NCI-H2029 treated with DMSO at 0.1 percent for 48 hours (cell line): Measurements from ENCODE around the gene GNB5.
"Not testable (repeated sequence)": the region's sequence is repeated elsewhere in the genome, so short reads cannot be mapped to it uniquely, and the experiment has no call there.

Source experiments
- DNase-seq: peaks from one replicate; lab custom pipeline; 2025; lab: John Stamatoyannopoulos, UW

GNB5 gene

DNA sequence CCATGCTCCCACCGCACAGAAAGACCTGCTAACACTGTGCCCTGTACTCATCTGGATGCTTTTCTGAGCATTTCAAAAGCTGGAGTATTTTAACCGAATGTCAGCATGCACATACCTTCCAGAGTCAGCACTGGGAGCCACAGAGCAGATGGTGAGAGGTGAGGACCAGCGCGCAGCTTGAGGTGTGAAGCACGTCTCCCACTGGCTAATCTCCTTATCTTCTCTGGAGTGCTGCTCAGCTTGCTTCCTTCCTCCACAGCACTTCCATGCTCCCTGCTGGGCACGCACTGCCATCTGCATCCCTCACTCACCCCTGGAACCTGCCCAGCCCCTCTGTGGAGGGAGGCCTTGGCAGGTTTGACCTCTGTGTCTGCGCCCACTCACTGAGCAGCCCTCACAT is at the start of gene GNB5:
TSS of gene GNB5 (minus strand) at position 186 of the 400 bp plus-strand sequence. CDS start 6,716 bp downstream, outside the sequence.
- no peak for DNase-seq

GRCh38 chr15:52240166-52240565 is 49.0 kb upstream of the GNB5 start:
- DNase-seq = no peak

DNA sequence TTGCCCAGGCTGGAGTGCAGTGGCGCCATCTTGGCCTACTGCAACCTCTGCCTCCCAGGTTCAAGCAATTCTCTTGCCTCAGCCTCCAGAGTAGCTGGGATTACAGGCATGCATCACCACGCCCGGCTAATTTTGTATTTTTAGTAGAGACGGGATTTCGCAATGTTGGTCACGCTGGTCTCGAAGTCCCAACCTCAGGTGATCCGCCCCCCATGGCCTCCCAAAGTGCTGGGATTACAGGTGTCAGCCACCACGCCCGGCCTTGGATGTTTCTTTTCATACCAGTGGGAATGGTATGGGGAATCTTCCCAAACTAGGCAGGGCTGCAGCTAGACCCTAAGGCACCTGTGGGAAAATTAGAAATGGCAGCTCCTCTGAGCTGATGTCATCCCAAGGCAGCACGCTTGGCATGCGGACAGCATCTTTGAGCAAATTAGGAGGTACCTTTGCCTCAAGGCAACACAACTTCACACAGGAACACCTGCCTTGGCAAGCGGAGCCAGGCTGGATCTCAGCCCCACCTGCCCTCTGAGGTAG is 47.9 kb upstream of the GNB5 start:
- DNase-seq = not testable (repeated sequence)

DNA sequence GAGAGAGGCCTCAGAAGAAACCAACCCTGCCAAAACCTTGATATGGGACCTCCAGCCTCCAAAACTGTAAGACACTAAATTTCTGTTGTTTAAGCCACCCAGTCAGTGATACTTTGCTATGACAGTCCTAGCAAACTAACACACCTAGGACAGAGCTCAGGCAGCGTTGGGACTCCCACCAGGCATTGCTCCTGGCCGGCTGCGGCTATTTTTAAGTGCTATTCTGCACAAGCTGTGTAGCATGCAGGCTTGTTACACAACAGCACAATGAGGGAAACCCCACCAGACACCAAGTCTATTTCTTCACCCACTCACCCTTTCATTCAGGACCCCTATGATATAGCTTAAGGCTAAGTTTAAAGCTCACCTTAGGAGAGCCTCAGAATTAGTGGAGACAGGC is 47.0 kb upstream of the GNB5 start:
- no peak for DNase-seq

- no peak for DNase-seq
Measured at GRCh38 chr15:52236013-52236412, 44.8 kb upstream of the GNB5 start.

DNA sequence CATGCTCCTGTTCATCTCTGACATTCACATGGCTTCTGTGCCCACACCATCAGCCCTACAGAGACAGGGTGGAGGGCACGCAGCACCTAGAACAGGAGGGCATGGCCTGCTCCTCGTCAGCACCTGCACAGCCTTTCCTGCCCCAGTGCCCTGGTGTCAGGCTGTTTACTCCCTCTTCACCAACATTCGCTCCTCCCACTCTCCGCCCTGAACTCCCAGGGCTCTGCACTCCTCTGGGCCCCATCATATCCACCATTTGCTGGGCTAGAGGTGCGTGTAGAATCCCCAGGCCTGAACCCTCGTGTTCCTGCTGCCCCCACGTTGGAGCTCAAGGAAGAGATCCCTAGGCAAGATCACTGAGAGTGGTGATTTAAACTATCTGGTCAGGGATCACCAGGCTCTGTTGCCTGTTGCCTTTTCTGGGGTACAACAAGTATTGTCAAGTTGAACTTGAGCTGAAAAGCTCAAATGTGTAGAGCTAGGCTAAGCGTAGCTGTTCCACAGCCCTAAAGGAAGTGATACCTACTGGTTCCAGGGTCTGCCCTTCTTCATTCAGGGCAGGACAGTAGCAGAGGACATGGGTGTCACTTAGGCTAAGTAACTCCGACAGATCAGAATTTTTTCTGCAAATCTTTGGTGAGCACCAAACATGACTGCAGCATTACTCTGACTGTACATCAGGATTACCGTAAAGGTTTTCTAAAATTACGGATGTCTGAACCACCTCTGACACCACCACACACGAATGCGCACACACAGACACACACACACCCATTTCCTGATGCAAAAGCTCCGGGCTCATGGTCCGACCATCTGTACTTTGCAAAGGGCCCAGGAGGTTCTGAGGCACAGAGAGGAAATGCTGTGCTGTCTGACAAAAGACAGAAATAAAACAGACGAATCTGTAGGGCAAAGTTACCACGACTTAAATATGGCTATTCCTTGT is 43.7 kb upstream of the GNB5 start:
- DNase-seq = no peak

DNA sequence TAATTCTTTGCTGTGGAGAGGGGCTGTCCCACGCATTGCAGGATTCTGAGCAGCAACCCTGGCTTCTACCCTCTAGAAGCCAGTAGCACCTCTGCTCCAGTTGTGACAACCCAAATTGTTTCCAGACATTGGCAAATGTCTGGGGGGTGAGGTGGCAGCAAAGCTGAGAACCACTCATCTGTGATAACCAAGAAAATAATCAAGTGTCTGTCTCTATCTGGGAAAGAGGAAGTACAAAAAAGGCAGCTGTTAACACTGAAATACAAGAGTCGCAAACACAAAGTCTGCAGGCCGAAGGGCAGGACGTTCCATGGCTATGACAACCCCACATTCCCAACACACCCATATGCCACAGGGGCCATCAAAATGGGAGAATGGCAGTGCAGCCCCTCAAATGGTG is 42.2 kb upstream of the GNB5 start:
- no peak for DNase-seq

GRCh38 chr15:52232327-52232726 is 41.1 kb upstream of the GNB5 start:
- no peak for DNase-seq

- DNase-seq = no peak
Measured at GRCh38 chr15:52230073-52230472, 38.9 kb upstream of the GNB5 start.

DNA sequence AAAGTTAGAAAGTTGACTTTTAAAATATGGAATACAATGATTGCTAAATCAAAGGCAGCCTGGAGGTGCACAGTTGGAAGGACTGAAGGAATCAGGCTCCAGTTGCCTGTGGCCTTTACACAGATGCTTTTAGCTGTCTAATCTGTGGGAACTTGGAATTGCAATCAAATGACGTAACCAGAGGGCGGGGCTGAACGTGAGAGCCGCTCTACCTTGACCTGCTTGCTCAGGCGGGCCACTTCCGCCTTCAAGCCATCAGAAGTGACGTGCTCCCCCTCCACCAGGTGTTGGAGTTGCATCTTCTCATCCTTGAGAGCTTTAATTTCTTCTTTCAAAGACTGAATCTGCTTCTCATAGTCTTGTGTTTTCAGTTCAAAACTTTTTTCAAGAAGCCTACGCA is 37.7 kb upstream of the GNB5 start:
- DNase-seq = no peak

GRCh38 chr15:52227456-52227855 is 36.3 kb upstream of the GNB5 start:
- peak; percentile 3 for DNase-seq

GRCh38 chr15:52225230-52225629 is 34.0 kb upstream of the GNB5 start:
- DNase-seq = no peak

- DNase-seq = no peak
Measured at GRCh38 chr15:52224211-52224610, 33.0 kb upstream of the GNB5 start.

DNA sequence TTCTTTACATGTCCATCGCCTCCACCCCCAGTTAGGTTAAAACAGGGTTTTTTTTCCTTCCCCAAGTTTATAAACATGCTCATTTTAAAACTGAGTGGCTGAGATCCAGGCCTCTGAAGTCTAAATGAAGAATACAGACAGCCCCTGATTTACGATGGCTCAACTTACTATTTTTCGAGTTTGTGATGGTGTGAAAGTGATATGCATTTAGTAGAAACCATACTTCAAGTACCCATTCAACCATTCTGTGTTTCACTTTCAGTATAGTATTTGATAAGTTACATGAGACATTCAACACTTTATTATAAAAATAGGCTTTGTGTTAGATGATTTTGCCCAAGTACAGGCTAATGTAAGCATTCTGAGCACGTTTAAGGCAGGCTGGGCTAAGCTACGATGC is 30.5 kb upstream of the GNB5 start:
- DNase-seq = no peak

DNA sequence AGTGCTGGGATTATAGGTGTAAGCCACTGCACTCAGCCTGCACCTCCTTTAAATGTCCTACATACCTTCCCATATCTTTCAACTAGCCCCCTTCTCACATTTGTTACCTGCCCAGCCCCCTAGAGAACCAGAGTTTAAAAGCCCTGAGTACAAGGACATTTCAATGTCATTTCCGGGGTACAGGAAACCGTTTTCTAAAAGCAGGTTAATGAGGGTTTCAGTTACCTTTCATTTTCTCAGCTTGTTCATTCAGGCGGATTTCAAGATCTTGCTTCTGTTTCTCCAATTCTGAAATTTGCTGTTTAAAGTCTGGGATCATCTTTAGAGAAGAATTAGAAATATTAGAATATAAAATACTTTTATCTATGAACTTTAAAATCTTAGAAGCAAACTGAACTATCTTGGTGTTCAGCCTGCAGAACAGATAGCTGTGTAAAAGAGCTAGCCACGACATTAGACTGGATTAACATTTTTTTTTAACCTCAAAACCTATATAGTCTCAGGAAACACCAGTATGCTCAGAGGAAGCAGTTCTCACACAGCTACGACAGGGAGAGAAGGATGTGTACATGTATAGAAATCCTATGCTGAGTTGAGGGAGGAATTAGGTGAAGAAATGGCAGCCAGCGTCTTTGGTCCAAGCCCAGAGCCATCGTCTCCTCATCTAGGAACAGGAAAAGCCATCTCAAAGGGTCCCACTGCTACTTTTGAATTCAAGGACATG is 29.9 kb upstream of the GNB5 start:
- DNase-seq = no peak

DNA sequence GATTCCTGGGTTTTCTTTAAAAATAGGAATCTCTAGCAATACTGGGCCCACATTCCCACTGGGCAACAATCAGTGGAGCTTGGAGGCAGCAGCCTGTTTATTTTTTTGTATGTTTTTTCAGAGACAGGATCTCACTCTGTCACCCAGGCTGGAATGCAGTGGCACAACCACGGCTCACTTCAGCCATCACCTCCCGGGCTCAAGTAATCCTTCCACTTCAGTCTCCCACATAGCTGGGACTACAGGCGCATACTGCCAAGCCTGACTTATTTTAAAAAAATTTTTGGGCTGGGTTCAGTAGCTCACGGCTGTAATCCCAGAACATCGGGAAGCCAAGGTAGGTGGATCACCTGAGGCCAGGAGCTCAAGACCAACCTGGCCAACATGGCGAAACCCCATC is 29.1 kb upstream of the GNB5 start:
- DNase-seq = no peak

GRCh38 chr15:52218816-52219215 is 27.6 kb upstream of the GNB5 start:
- no peak for DNase-seq

GRCh38 chr15:52218371-52218770 is 27.2 kb upstream of the GNB5 start:
- no peak for DNase-seq

DNA sequence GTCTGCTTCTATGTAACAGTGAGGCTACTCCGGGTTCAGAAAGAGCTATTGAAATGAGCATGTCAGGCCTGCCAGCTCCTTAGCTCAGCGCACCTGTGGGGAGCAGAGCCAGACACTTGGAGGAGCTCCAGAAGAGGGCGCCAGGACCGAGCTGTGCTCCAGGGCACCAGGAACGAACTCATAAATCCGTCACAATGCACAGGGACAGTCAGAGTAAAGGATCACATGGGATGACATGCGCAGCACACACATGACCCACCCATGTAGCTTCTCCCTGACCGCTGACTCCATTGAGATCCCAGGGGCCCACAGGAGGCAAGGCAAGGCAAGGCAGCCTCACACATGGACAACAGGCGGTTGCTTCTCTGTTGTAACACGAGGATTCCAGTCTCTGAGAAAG is 26.0 kb upstream of the GNB5 start:
- DNase-seq = no peak

GRCh38 chr15:52214553-52214952 is 23.4 kb upstream of the GNB5 start:
- no peak for DNase-seq

GRCh38 chr15:52213206-52213605 is 22.0 kb upstream of the GNB5 start:
- DNase-seq = no peak

- DNase-seq = peak; percentile 1
Measured at GRCh38 chr15:52208306-52208946, 17.2 kb upstream of the GNB5 start.
